Fibroblast of skin of abdomen (primary cell): ENCODE results near the gene PINK1.

ENCODE experiments used
- DNase-seq: peaks from one replicate; pipeline ENCODE4 v3.0.0-alpha.2; 2013

Gene PINK1

GRCh38 chr1:20611652-20612051 is 21.6 kb upstream of the PINK1 start:
- no peak for DNase-seq

- DNase-seq = no peak
These were observed 21.0 kb upstream of the PINK1 start for GRCh38 chr1:20612221-20612746.

- DNase-seq = no peak
These were observed 19.1 kb upstream of the PINK1 start for GRCh38 chr1:20614131-20614579.

- DNase-seq = no peak
These were observed 17.1 kb upstream of the PINK1 start for GRCh38 chr1:20615946-20616846.

- no peak for DNase-seq
These were observed 16.3 kb upstream of the PINK1 start for GRCh38 chr1:20616847-20617487.

- no peak for DNase-seq
These were observed 14.7 kb upstream of the PINK1 start for GRCh38 chr1:20618550-20618949.

GRCh38 chr1:20619999-20620398 is 13.3 kb upstream of the PINK1 start:
- DNase-seq = no peak

GRCh38 chr1:20621012-20621411 is 12.2 kb upstream of the PINK1 start:
- DNase-seq = no peak

GRCh38 chr1:20624709-20625108 is 8.5 kb upstream of the PINK1 start:
- DNase-seq = no peak

GRCh38 chr1:20625176-20626097 is 7.8 kb upstream of the PINK1 start:
- DNase-seq = no peak

GRCh38 chr1:20626098-20626427 is 7.2 kb upstream of the PINK1 start:
- DNase-seq = no peak

- no peak for DNase-seq
These were observed 6.7 kb upstream of the PINK1 start for GRCh38 chr1:20626524-20626923.

GRCh38 chr1:20630729-20631128 is 2.5 kb upstream of the PINK1 start:
- DNase-seq = no peak

GRCh38 chr1:20632386-20632785 is 872 bp upstream of the PINK1 start:
- no peak for DNase-seq

- DNase-seq = no peak
These were observed 871 bp downstream of the PINK1 start for GRCh38 chr1:20634065-20634593.

- DNase-seq = peak; percentile 24
These were observed 1.4 kb downstream of the PINK1 start for GRCh38 chr1:20634594-20635084.

- DNase-seq = no peak
These were observed 3.6 kb downstream of the PINK1 start for GRCh38 chr1:20636785-20637347.

GRCh38 chr1:20640183-20640597 is 6.9 kb downstream of the PINK1 start:
- peak; percentile 38 for DNase-seq

GRCh38 chr1:20641975-20642374 is 8.7 kb downstream of the PINK1 start:
- DNase-seq = no peak

- DNase-seq = no peak
These were observed 9.8 kb downstream of the PINK1 start for GRCh38 chr1:20643080-20643479.

- no peak for DNase-seq
These were observed 11.2 kb downstream of the PINK1 start for GRCh38 chr1:20644416-20644815.

- no peak for DNase-seq
These were observed 12.2 kb downstream of the PINK1 start for GRCh38 chr1:20645414-20645813.
